HepG2 (cell line): ENCODE results near the gene RUVBL1. TPM values are rescaled to one million over a fixed set of nuclear protein-coding genes. Genes with fewer than 3 reads are reported as not detected.

Experiments used
- CREM ChIP-seq, 2 experiments: sonication (generic) in 1 of 2; formaldehyde crosslinking in 1 of 2; IDR thresholded peaks; 2 replicates each; pipeline versions ENCODE4 v1.4.0 to v1.6.1; 2016 to 2020; ENCODE audit warnings: antibody characterized with exemption in 1 of 2, mild to moderate bottlenecking in 1 of 2, missing genetic modification reagents in 1 of 2
- HCFC1 ChIP-seq: fragments of 150-350 bp; IDR thresholded peaks from 2 replicates; pipeline ENCODE4 v1.6.1; 2014; ENCODE audit warnings: low read depth, low read length
- KLF13 ChIP-seq: sonication (generic); formaldehyde crosslinking; IDR thresholded peaks from 2 replicates; pipeline ENCODE4 v1.4.0; 2020; ENCODE audit warnings: mild to moderate bottlenecking, missing genetic modification reagents
- KLF9 ChIP-seq: IDR thresholded peaks from 2 replicates; pipeline ENCODE4 v1.6.1; 2016; ENCODE audit warnings: low read depth
- NCOA5 ChIP-seq: sonication (generic); formaldehyde crosslinking; IDR thresholded peaks from 2 replicates; pipeline ENCODE4 v1.4.0; 2020; ENCODE audit warnings: missing genetic modification reagents
- NFE2 ChIP-seq: sonication (generic); formaldehyde crosslinking; IDR thresholded peaks from 2 replicates; pipeline ENCODE4 v1.4.0; 2020; ENCODE audit warnings: missing genetic modification reagents
- NR2C2 ChIP-seq: sonication (generic); formaldehyde crosslinking; IDR thresholded peaks from 2 replicates; pipeline ENCODE4 v1.4.0; 2020; ENCODE audit warnings: missing genetic modification reagents, mild to moderate bottlenecking, moderate library complexity, borderline replicate concordance
- RBAK ChIP-seq: sonication (generic); formaldehyde crosslinking; IDR thresholded peaks from 2 replicates; pipeline ENCODE4 v1.5.1; 2020; ENCODE audit warnings: mild to moderate bottlenecking, missing genetic modification reagents
- SMYD3 ChIP-seq: sonication (generic); formaldehyde crosslinking; IDR thresholded peaks from 2 replicates; pipeline ENCODE4 v1.8.1; 2023; ENCODE audit warnings: mild to moderate bottlenecking, missing genetic modification reagents
- SOX6 ChIP-seq, 2 experiments: fragments of 450-650 bp in 1 of 2; sonication (generic) in 1 of 2; formaldehyde crosslinking in 1 of 2; IDR thresholded peaks; 2 replicates each; pipeline versions ENCODE4 v1.4.0 to v1.6.1; 2017 to 2020; ENCODE audit warnings: antibody characterized with exemption in 1 of 2, mild to moderate bottlenecking in 1 of 2, missing genetic modification reagents in 1 of 2
- STAT5B ChIP-seq: sonication (generic); formaldehyde crosslinking; IDR thresholded peaks from 2 replicates; pipeline ENCODE4 v1.4.0; 2020; ENCODE audit warnings: missing genetic modification reagents
- TBX2 ChIP-seq: sonication (generic); formaldehyde crosslinking; IDR thresholded peaks from 2 replicates; pipeline ENCODE4 v1.5.0; 2020; ENCODE audit warnings: missing genetic modification reagents, mild to moderate bottlenecking, borderline replicate concordance
- TGIF2 ChIP-seq: IDR thresholded peaks from 2 replicates; pipeline ENCODE4 v1.6.1; 2016; ENCODE audit warnings: control low read depth, missing compliant biosample characterization
- ZNF20 ChIP-seq: sonication (generic); formaldehyde crosslinking; IDR thresholded peaks from 2 replicates; pipeline ENCODE4 v1.4.0; 2020; ENCODE audit warnings: mild to moderate bottlenecking, moderate library complexity, missing genetic modification reagents
- ZNF674 ChIP-seq: sonication (generic); formaldehyde crosslinking; IDR thresholded peaks from 2 replicates; pipeline ENCODE4 v1.5.0; 2020; ENCODE audit warnings: low read depth, mild to moderate bottlenecking, missing genetic modification reagents
- ZNF777 ChIP-seq: sonication (generic); formaldehyde crosslinking; IDR thresholded peaks from 2 replicates; pipeline ENCODE4 v1.4.0; 2020; ENCODE audit warnings: missing genetic modification reagents
- ZNF790 ChIP-seq: sonication (generic); formaldehyde crosslinking; IDR thresholded peaks from 2 replicates; pipeline ENCODE4 v1.8.0; 2022; ENCODE audit warnings: missing genetic modification reagents, mild to moderate bottlenecking, borderline replicate concordance
- ZNF792 ChIP-seq: IDR thresholded peaks from 2 replicates; pipeline ENCODE4 v1.6.1; 2016
- ZSCAN21 ChIP-seq: sonication (generic); formaldehyde crosslinking; IDR thresholded peaks from 2 replicates; pipeline ENCODE4 v1.8.0; 2022; ENCODE audit warnings: mild to moderate bottlenecking, missing genetic modification reagents, moderate library complexity, borderline replicate concordance
- ZZZ3 ChIP-seq: sonication (generic); formaldehyde crosslinking; IDR thresholded peaks from 2 replicates; pipeline ENCODE4 v1.4.0; 2020; ENCODE audit warnings: missing genetic modification reagents, mild to moderate bottlenecking, borderline replicate concordance
- polyA plus RNA-seq, 8 experiments: library from polyadenylated mRNA; depleted of rRNA in 3 of 8; stranded (reverse) in 7 of 8; unstranded in 1 of 8; fragments of >200 nt; fragmentation: Illumina TruSeq in 4 of 8; extraction: Trizol in 4 of 8; gene quantifications; 2 replicates each; pipeline versions ENCODE4 v1.2.1 to v1.2.3, GENCODE V29; 2011 to 2016; ENCODE audit warnings: low read depth in 4 of 8, missing spikeins in 1 of 8, mixed read lengths in 1 of 8; ENCODE audit not compliant: insufficient read depth in 1 of 8
- total RNA-seq, 5 experiments: library from RNA; depleted of rRNA; stranded (reverse); fragments of >200 nt; fragmentation: Illumina TruSeq; extraction: Trizol; gene quantifications; 2 replicates each; pipeline ENCODE4 v1.2.3, GENCODE V29; 2016; ENCODE audit warnings: low read depth in 1 of 5
- TF ChIP-seq, protein P1 (sequence below): sonication (generic); formaldehyde crosslinking; IDR thresholded peaks from 2 replicates; pipeline ENCODE4 v1.4.0; 2020; ENCODE audit warnings: missing genetic modification reagents, mild to moderate bottlenecking, borderline replicate concordance
- TF ChIP-seq, protein P2 (sequence below): IDR thresholded peaks from 2 replicates; pipeline ENCODE4 v1.6.1; 2016; ENCODE audit warnings: mild to moderate bottlenecking
- TF ChIP-seq, protein P3 (sequence below): sonication (generic); formaldehyde crosslinking; IDR thresholded peaks from 2 replicates; pipeline ENCODE4 v1.4.0; 2020; ENCODE audit warnings: missing genetic modification reagents
- TF ChIP-seq, protein P4 (sequence below): sonication (generic); formaldehyde crosslinking; IDR thresholded peaks from 2 replicates; pipeline ENCODE4 v1.8.0; 2022; ENCODE audit warnings: missing genetic modification reagents, mild to moderate bottlenecking, inconsistent platforms, borderline replicate concordance
- TF ChIP-seq, protein P5 (sequence below): sonication (generic); formaldehyde crosslinking; conservative IDR thresholded peaks from 2 replicates; pipeline ENCODE4 v1.5.0; 2020; ENCODE audit warnings: missing genetic modification reagents

The RUVBL1 gene
- total and polyA plus RNA-seq, 2 of the 13 experiments (the other 11 are each of a cell fraction or from before 2014, with no cell fraction given): 32.7 to 86.3 TPM

DNA sequence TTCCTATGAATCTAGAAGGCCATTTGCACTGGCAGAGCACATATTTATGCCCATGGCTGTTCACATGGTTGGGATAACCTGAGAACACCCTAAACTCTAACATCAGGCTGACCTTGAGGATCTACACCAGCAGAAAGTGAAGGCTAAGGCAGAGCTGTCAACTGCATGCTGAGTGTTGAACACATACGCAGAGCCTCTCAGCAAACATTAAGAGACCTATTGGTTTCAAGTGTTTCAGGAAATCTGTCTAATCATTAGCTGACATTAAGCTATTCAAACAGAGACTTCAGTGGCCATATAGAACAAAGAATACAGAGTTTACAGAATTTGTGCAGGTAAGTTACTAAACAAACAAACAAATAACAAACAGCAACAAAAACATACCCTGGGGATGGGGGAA is 87.5 kb downstream of the RUVBL1 start (continued):
- TF ChIP-seq, protein P1, sequence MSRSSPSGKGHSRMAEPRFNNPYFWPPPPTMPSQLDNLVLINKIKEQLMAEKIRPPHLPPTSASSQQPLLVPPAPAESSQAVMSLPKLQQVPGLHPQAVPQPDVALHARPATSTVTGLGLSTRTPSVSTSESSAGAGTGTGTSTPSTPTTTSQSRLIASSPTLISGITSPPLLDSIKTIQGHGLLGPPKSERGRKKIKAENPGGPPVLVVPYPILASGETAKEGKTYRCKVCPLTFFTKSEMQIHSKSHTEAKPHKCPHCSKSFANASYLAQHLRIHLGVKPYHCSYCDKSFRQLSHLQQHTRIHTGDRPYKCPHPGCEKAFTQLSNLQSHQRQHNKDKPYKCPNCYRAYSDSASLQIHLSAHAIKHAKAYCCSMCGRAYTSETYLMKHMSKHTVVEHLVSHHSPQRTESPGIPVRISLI (CRISPR knock-in tag): no peak
- TF ChIP-seq CREM (IDR thresholded peaks at IDR 0.05): 0 out of 2 replicates have a peak, but pooled peaks have one; percentile 26
- TF ChIP-seq CREM (CRISPR knock-in tag; IDR thresholded peaks at IDR 0.05): no peak
- peak; percentile 49; the same call in 1 of the 2 replicates for TF ChIP-seq TBX2
- TF ChIP-seq, protein P2, sequence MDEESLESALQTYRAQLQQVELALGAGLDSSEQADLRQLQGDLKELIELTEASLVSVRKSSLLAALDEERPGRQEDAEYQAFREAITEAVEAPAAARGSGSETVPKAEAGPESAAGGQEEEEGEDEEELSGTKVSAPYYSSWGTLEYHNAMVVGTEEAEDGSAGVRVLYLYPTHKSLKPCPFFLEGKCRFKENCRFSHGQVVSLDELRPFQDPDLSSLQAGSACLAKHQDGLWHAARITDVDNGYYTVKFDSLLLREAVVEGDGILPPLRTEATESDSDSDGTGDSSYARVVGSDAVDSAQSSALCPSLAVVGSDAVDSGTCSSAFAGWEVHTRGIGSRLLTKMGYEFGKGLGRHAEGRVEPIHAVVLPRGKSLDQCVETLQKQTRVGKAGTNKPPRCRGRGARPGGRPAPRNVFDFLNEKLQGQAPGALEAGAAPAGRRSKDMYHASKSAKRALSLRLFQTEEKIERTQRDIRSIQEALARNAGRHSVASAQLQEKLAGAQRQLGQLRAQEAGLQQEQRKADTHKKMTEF (CRISPR knock-in tag): 0 out of 2 replicates have a peak, but pooled peaks have one; percentile 43
- no peak for TF ChIP-seq ZNF792
- TF ChIP-seq, protein P3, sequence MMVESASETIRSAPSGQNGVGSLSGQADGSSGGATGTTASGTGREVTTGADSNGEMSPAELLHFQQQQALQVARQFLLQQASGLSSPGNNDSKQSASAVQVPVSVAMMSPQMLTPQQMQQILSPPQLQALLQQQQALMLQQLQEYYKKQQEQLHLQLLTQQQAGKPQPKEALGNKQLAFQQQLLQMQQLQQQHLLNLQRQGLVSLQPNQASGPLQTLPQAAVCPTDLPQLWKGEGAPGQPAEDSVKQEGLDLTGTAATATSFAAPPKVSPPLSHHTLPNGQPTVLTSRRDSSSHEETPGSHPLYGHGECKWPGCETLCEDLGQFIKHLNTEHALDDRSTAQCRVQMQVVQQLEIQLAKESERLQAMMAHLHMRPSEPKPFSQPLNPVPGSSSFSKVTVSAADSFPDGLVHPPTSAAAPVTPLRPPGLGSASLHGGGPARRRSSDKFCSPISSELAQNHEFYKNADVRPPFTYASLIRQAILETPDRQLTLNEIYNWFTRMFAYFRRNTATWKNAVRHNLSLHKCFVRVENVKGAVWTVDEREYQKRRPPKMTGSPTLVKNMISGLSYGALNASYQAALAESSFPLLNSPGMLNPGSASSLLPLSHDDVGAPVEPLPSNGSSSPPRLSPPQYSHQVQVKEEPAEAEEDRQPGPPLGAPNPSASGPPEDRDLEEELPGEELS (CRISPR knock-in tag): peak; percentile 91
- no peak for TF ChIP-seq NCOA5 (CRISPR knock-in tag)
- TF ChIP-seq SOX6 (IDR thresholded peaks at IDR 0.05): no peak
- peak; percentile 81 for TF ChIP-seq SOX6 (CRISPR knock-in tag; IDR thresholded peaks at IDR 0.05)
- peak; percentile 72; the same call in 1 of the 2 replicates for TF ChIP-seq TGIF2 (CRISPR knock-in tag)
- TF ChIP-seq HCFC1: no peak
- TF ChIP-seq ZNF674 (CRISPR knock-in tag): no peak
- TF ChIP-seq SMYD3 (CRISPR knock-in tag): no peak
- no peak for TF ChIP-seq RBAK (CRISPR knock-in tag)
- no peak for TF ChIP-seq ZZZ3
- no peak for TF ChIP-seq KLF9 (CRISPR knock-in tag)
- no peak for TF ChIP-seq NFE2 (CRISPR knock-in tag)
- TF ChIP-seq, protein P4, sequence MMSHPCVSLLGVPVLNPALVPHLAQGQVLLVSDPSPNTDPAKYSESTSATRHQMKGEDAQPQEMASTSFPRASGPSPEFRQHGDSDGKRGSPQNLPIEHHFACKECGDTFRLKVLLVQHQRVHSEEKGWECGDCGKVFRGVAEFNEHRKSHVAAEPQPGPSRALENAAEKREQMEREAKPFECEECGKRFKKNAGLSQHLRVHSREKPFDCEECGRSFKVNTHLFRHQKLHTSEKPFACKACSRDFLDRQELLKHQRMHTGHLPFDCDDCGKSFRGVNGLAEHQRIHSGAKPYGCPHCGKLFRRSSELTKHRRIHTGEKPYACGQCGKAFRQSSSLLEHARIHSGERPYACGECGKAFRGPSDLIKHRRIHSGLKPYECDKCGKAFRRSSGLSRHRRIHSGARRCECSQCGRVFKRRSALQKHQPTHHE (CRISPR knock-in tag): no peak
- no peak for TF ChIP-seq NR2C2 (CRISPR knock-in tag)
- no peak for TF ChIP-seq KLF13 (CRISPR knock-in tag)
- no peak for TF ChIP-seq ZSCAN21 (CRISPR knock-in tag)
- TF ChIP-seq ZNF20 (CRISPR knock-in tag): no peak
- TF ChIP-seq ZNF790: no peak
- TF ChIP-seq, protein P5, sequence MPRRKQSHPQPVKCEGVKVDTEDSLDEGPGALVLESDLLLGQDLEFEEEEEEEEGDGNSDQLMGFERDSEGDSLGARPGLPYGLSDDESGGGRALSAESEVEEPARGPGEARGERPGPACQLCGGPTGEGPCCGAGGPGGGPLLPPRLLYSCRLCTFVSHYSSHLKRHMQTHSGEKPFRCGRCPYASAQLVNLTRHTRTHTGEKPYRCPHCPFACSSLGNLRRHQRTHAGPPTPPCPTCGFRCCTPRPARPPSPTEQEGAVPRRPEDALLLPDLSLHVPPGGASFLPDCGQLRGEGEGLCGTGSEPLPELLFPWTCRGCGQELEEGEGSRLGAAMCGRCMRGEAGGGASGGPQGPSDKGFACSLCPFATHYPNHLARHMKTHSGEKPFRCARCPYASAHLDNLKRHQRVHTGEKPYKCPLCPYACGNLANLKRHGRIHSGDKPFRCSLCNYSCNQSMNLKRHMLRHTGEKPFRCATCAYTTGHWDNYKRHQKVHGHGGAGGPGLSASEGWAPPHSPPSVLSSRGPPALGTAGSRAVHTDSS: no peak
- TF ChIP-seq STAT5B (CRISPR knock-in tag): no peak
- no peak for TF ChIP-seq ZNF777 (CRISPR knock-in tag)
